ENCODE measurements around the gene CSTA. TPM values are rescaled to one million over a fixed set of nuclear protein-coding genes. Genes with fewer than 3 reads are reported as not detected.

CSTA gene
- 1 to 10 TPM in 1 of 4 donors, under 1 TPM in 1, not detected in 2; 0.94 to 1.7 TPM for total RNA-seq

GRCh38 chr3:122324871-122325323, at the start of gene CSTA:
Gene CSTA, plus strand, starts transcription at chr3:122325248. Its CDS starts 45 bp downstream, at chr3:122325293.
- 66 to 72% methylated on average over 6 of the region's 6 CpGs for WGBS, 2 donors
- no peak for DNase-seq
- intact Hi-C loops (cut with DNase I) = no loop called here
- Histone ChIP-seq H3K4me3 (replicated peaks in 1 of 3) (no peak within 1 kb of the TSS), H3K4me1 (no peaks in the 10 kb centered on the region), H3K27ac (no peak within 1 kb of the TSS), H3K9me3 (no peaks in the 10 kb centered on the region), H3K36me3 (no peaks in the 10 kb centered on the region), H3K27me3 (no peaks in the 10 kb centered on the region)
- TF ChIP-seq, protein P1, sequence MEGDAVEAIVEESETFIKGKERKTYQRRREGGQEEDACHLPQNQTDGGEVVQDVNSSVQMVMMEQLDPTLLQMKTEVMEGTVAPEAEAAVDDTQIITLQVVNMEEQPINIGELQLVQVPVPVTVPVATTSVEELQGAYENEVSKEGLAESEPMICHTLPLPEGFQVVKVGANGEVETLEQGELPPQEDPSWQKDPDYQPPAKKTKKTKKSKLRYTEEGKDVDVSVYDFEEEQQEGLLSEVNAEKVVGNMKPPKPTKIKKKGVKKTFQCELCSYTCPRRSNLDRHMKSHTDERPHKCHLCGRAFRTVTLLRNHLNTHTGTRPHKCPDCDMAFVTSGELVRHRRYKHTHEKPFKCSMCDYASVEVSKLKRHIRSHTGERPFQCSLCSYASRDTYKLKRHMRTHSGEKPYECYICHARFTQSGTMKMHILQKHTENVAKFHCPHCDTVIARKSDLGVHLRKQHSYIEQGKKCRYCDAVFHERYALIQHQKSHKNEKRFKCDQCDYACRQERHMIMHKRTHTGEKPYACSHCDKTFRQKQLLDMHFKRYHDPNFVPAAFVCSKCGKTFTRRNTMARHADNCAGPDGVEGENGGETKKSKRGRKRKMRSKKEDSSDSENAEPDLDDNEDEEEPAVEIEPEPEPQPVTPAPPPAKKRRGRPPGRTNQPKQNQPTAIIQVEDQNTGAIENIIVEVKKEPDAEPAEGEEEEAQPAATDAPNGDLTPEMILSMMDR (IDR thresholded peaks at IDR 0.05) = no peak
- no peak for TF ChIP-seq POLR2A (IDR thresholded peaks at IDR 0.05)

DNA sequence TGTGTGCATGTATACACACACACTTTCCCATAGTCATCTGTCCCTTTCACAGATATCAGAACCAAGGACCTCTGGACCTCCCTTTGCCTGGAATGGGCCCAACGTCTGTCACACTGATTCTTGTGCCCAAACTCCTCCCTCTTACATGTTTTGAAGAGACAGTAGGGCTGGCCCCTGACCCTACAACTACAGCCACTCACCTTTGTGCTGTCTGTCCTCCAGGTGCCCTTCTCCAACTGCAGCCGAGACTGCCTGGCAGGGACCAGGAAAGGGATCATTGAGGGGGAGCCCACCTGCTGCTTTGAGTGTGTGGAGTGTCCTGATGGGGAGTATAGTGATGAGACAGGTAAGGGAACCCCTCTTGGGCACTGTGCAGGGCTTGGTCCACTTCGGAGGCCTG, 43.2 kb upstream of the CSTA start:
- H3K4me3 ChIP-seq (replicated peaks in 1 of 3) = no peak overlapping the region
- intact Hi-C loops (cut with DNase I) = no loop called here
- H3K36me3 ChIP-seq = no peaks in the 10 kb centered on the region
- no peaks in the 10 kb centered on the region for H3K9me3 ChIP-seq
- H3K27ac ChIP-seq = no peak overlapping the region
- TF ChIP-seq, protein P1 (IDR thresholded peaks at IDR 0.05) = no peak
- TF ChIP-seq POLR2A (IDR thresholded peaks at IDR 0.05) = no peak
- H3K4me1 ChIP-seq = no peaks in the 10 kb centered on the region
- H3K27me3 ChIP-seq = no peaks in the 10 kb centered on the region
- DNase-seq = no peak
- 68 to 76% methylated on average over 3 of the region's 3 CpGs for WGBS, 2 donors

DNA sequence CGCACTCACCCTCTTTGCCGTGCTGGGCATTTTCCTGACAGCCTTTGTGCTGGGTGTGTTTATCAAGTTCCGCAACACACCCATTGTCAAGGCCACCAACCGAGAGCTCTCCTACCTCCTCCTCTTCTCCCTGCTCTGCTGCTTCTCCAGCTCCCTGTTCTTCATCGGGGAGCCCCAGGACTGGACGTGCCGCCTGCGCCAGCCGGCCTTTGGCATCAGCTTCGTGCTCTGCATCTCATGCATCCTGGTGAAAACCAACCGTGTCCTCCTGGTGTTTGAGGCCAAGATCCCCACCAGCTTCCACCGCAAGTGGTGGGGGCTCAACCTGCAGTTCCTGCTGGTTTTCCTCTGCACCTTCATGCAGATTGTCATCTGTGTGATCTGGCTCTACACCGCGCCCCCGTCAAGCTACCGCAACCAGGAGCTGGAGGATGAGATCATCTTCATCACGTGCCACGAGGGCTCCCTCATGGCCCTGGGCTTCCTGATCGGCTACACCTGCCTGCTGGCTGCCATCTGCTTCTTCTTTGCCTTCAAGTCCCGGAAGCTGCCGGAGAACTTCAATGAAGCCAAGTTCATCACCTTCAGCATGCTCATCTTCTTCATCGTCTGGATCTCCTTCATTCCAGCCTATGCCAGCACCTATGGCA, 41.1 kb upstream of the CSTA start:
- no peak for DNase-seq
- WGBS, 2 donors = 91 to 93% methylated on average over 21 of the region's 22 CpGs
- intact Hi-C loops (cut with DNase I) = no loop called here

DNA sequence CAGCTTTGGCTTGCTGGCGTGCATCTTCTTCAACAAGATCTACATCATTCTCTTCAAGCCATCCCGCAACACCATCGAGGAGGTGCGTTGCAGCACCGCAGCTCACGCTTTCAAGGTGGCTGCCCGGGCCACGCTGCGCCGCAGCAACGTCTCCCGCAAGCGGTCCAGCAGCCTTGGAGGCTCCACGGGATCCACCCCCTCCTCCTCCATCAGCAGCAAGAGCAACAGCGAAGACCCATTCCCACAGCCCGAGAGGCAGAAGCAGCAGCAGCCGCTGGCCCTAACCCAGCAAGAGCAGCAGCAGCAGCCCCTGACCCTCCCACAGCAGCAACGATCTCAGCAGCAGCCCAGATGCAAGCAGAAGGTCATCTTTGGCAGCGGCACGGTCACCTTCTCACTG, 40.6 kb upstream of the CSTA start:
- H3K4me1 ChIP-seq = no peaks in the 10 kb centered on the region
- no peak for DNase-seq
- H3K27me3 ChIP-seq = no peaks in the 10 kb centered on the region
- no peak overlapping the region for H3K27ac ChIP-seq
- no peak overlapping the region for H3K4me3 ChIP-seq (replicated peaks in 1 of 3)
- intact Hi-C loops (cut with DNase I) = no loop called here
- no peaks in the 10 kb centered on the region for H3K9me3 ChIP-seq
- TF ChIP-seq POLR2A (IDR thresholded peaks at IDR 0.05) = no peak
- TF ChIP-seq, protein P1 (IDR thresholded peaks at IDR 0.05) = no peak
- 93 to 96% methylated on average over 19 to 20 of the region's 20 CpGs for WGBS, 2 donors
- no peaks in the 10 kb centered on the region for H3K36me3 ChIP-seq

More for the DNA sequence above, 41.1 kb upstream of the CSTA start:
- Histone ChIP-seq H3K4me3 (replicated peaks in 1 of 3) (no peak overlapping the region), H3K27ac (no peak overlapping the region), H3K9me3 (no peaks in the 10 kb centered on the region), H3K27me3 (no peaks in the 10 kb centered on the region), H3K4me1 (no peaks in the 10 kb centered on the region), H3K36me3 (no peaks in the 10 kb centered on the region)
- TF ChIP-seq POLR2A (IDR thresholded peaks at IDR 0.05) = no peak
- TF ChIP-seq, protein P1 (IDR thresholded peaks at IDR 0.05) = no peak

- H3K4me3 ChIP-seq (replicated peaks in 1 of 3) = no peak overlapping the region
- H3K4me1 ChIP-seq = no peaks in the 10 kb centered on the region
- no peaks in the 10 kb centered on the region for H3K36me3 ChIP-seq
- TF ChIP-seq, protein P1 (IDR thresholded peaks at IDR 0.05) = no peak
- no peak for TF ChIP-seq POLR2A (IDR thresholded peaks at IDR 0.05)
- 72% methylated on average over 6 of the region's 6 CpGs for WGBS, 2 donors
- intact Hi-C loops (cut with DNase I) = no loop called here
- no peak overlapping the region for H3K27ac ChIP-seq
- no peaks in the 10 kb centered on the region for H3K27me3 ChIP-seq
- H3K9me3 ChIP-seq = no peaks in the 10 kb centered on the region
- DNase-seq = no peak
Measured at GRCh38 chr3:122294359-122294758, 30.7 kb upstream of the CSTA start.
